ENCODE measurements around the gene MED31. TPM values are rescaled to one million over a fixed set of nuclear protein-coding genes. Genes with fewer than 3 reads are reported as not detected.
"Not testable (repeated sequence)": the region's sequence is repeated elsewhere in the genome, so short reads cannot be mapped to it uniquely, and the experiment has no call there.

Gene MED31
- total RNA-seq, 3 donors from 2014 or later (not counting 1 experiment from before 2014, with no cell fraction given), result 8.3 to 26.1 (median 19.1) TPM

DNA sequence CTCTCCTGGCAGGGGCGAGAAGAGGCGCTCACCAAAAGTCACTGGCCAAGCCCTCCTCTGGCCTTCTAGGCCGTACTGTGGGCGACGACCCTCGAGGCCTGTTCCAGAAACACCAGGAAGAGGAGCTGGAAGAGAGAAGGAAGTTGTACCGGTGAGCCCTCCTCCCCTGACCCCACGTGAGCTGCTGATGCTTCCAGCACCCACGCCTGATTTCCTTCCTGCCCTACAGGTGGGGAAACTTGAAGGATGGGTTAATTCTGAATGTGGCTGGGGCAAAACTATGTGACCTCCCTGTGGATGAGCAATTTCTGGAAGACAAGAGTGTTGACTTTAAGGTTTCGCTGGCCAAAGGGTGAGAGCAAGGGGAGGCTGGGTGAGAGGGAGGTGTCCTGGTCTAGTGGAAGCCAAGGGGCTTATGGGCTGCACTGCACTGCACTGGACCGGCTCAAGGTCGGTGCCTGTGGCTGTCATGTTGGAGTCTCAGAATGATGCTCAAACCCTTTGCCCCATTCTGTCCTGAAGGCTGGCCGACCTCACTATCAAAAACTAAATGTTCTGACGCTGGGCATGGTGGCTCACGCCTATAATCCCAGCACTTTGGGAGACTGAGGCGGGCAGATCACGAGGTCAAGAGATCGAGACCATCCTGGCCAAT lies 6.4 kb upstream of the MED31 start:
- intact Hi-C loops (cut with micrococcal nuclease), result no loop called here
- H3K9me3 ChIP-seq (ENCODE audit: control insufficient read depth, insufficient read depth, low read length), result no peaks in the 10 kb centered on the region
- peaks cover 39% of the 10 kb centered on the region for H3K4me1 ChIP-seq (ENCODE audit: control insufficient read depth, insufficient read depth, low read length)
- Mint-ChIP-seq H3K4me3 (peak overlapping the region; percentile 66), H3K27ac (no peak overlapping the region), H3K36me3 (no peaks in the 10 kb centered on the region), H3K4me1 (peaks cover 10 to 20% of the 10 kb centered on the region in 2 donors), H3K27me3 (ENCODE audit: low read depth in 2 of 2) (peaks cover 49 to 72% of the 10 kb centered on the region in 2 donors), H3K9me3 (no peaks in the 10 kb centered on the region)
- DNase-seq, result no peak
- H3K36me3 ChIP-seq (ENCODE audit: control insufficient read depth, insufficient read depth, low read length), result no peaks in the 10 kb centered on the region
- WGBS (ENCODE audit: insufficient coverage), result 77% methylated on average over 17 of the region's 18 CpGs
- H3K27me3 ChIP-seq (ENCODE audit: control insufficient read depth, insufficient read depth, low read length), result peaks cover 17% of the 10 kb centered on the region
- peak overlapping the region; percentile 25 for H3K4me3 ChIP-seq (ENCODE audit: low read length)
- TF ChIP-seq CTCF (IDR thresholded peaks at IDR 0.05), result no peak
- H3K27ac ChIP-seq (ENCODE audit: low read length), result no peak overlapping the region
- ATAC-seq, result no peak

DNA sequence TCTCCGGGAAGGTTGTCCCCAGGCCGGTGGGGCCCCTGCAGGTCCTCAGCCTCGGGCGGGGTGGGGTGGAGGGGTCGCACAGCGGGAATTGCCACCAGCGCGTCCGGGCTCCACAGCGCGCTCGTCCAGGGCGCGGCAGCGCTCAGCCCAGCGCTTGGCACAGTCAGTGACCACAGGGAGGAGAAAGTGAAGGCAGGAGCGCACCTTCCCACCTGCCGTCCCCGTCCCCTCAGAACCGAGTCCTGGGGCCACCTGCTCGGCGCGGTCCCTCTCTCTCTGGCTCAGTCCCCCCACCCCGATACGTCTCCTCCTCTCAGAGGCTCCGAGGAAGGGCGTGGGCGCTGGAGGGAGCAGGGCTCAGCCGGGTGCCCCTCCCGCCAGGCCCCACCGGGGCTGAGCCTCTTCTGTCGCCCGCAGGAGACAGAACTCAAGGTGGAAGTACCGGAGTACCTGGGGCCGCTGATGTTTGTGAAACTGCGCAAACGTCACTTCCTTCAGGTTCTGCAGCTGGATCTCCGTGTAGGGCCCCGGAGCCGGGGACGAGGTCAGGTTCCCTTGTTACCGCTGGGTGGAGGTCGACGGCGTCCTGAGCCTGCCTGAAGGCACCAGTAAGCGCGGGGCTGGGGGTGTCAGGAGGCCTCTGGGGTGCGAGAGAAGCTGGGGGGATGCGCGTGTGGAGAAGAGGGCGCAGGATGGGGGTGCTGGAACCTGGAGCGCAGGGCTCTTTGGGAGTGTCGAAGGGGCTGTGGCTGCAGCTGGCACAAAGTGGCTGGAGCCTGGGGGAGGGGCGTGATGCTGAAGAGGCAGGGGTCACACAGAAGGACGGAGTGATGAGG lies 5.6 kb upstream of the MED31 start:
- H3K36me3 ChIP-seq (ENCODE audit: control insufficient read depth, insufficient read depth, low read length); H3K27ac ChIP-seq (ENCODE audit: low read length); H3K36me3 Mint-ChIP-seq; intact Hi-C loops (cut with micrococcal nuclease); H3K9me3 ChIP-seq (ENCODE audit: control insufficient read depth, insufficient read depth, low read length); H3K9me3 Mint-ChIP-seq: not testable (repeated sequence)
- Mint-ChIP-seq H3K27me3 (ENCODE audit: low read depth in 2 of 2) (peaks cover 42 to 71% of the 10 kb centered on the region in 2 donors), H3K4me1 (peaks cover 17 to 26% of the 10 kb centered on the region in 2 donors), H3K4me3 (peak overlapping the region; percentile 66), H3K27ac (peak overlapping the region in 1 of 2 donors; percentile 21)
- ATAC-seq (peak; percentile 49 to 57 (median 54)), DNase-seq (peak in 1 of 2 donors; percentile 82)
- H3K4me1 ChIP-seq (ENCODE audit: control insufficient read depth, insufficient read depth, low read length), result peaks cover 44% of the 10 kb centered on the region
- peak overlapping the region; percentile 25 for H3K4me3 ChIP-seq (ENCODE audit: low read length)
- WGBS (ENCODE audit: insufficient coverage), result 4% methylated on average over 37 of the region's 55 CpGs
- H3K27me3 ChIP-seq (ENCODE audit: control insufficient read depth, insufficient read depth, low read length), result peaks cover 13% of the 10 kb centered on the region

GRCh38 chr17:6655732-6656361 lies 4.4 kb upstream of the MED31 start:
- H3K4me3 ChIP-seq (ENCODE audit: low read length); intact Hi-C loops (cut with micrococcal nuclease); H3K9me3 Mint-ChIP-seq; H3K9me3 ChIP-seq (ENCODE audit: control insufficient read depth, insufficient read depth, low read length); H3K27ac ChIP-seq (ENCODE audit: low read length); ATAC-seq; H3K36me3 Mint-ChIP-seq; H3K27ac Mint-ChIP-seq; DNase-seq; H3K36me3 ChIP-seq (ENCODE audit: control insufficient read depth, insufficient read depth, low read length): not testable (repeated sequence)
- WGBS (ENCODE audit: insufficient coverage), result 6% methylated on average over 31 of the region's 41 CpGs
- Mint-ChIP-seq H3K27me3 (ENCODE audit: low read depth in 2 of 2) (peaks cover 37 to 61% of the 10 kb centered on the region in 2 donors), H3K4me1 (peaks cover 23 to 28% of the 10 kb centered on the region in 2 donors), H3K4me3 (peak overlapping the region; percentile 55)
- H3K4me1 ChIP-seq (ENCODE audit: control insufficient read depth, insufficient read depth, low read length), result peaks cover 43% of the 10 kb centered on the region
- peaks cover 13% of the 10 kb centered on the region for H3K27me3 ChIP-seq (ENCODE audit: control insufficient read depth, insufficient read depth, low read length)

- H3K27ac Mint-ChIP-seq, result no peak overlapping the region
- WGBS (ENCODE audit: insufficient coverage), result 58% methylated on average over 43 of the region's 46 CpGs
- Histone ChIP-seq H3K9me3 (ENCODE audit: control insufficient read depth, insufficient read depth, low read length) (no peaks in the 10 kb centered on the region), H3K36me3 (ENCODE audit: control insufficient read depth, insufficient read depth, low read length) (no peaks in the 10 kb centered on the region), H3K27me3 (ENCODE audit: control insufficient read depth, insufficient read depth, low read length) (peaks cover 13% of the 10 kb centered on the region), H3K4me3 (ENCODE audit: low read length) (no peak overlapping the region), H3K4me1 (ENCODE audit: control insufficient read depth, insufficient read depth, low read length) (peaks cover 38% of the 10 kb centered on the region), H3K27ac (ENCODE audit: low read length) (no peak overlapping the region)
- H3K36me3 Mint-ChIP-seq, result no peaks in the 10 kb centered on the region
- no peaks in the 10 kb centered on the region for H3K9me3 Mint-ChIP-seq
- TF ChIP-seq CTCF (IDR thresholded peaks at IDR 0.05), result no peak
- no peak for DNase-seq
- no peak for ATAC-seq
- no peak overlapping the region for H3K4me3 Mint-ChIP-seq
- peaks cover 27 to 29% of the 10 kb centered on the region in 2 donors for H3K4me1 Mint-ChIP-seq
- intact Hi-C loops (cut with micrococcal nuclease), result loop anchor here (5.0 kb wide), 1 partner anchor 357 kb away; the partner anchor contains the start of gene RNASEK
- peaks cover 29 to 54% of the 10 kb centered on the region in 2 donors for H3K27me3 Mint-ChIP-seq (ENCODE audit: low read depth in 2 of 2)
Measured at GRCh38 chr17:6654841-6655731, 3.7 kb upstream of the MED31 start.

All from natural killer cell (primary cell).